Measurements from ENCODE around the gene CELF2.
"Not testable (repeated sequence)": the region's sequence is repeated elsewhere in the genome, so short reads cannot be mapped to it uniquely, and the experiment has no call there.

Gene CELF2

DNA sequence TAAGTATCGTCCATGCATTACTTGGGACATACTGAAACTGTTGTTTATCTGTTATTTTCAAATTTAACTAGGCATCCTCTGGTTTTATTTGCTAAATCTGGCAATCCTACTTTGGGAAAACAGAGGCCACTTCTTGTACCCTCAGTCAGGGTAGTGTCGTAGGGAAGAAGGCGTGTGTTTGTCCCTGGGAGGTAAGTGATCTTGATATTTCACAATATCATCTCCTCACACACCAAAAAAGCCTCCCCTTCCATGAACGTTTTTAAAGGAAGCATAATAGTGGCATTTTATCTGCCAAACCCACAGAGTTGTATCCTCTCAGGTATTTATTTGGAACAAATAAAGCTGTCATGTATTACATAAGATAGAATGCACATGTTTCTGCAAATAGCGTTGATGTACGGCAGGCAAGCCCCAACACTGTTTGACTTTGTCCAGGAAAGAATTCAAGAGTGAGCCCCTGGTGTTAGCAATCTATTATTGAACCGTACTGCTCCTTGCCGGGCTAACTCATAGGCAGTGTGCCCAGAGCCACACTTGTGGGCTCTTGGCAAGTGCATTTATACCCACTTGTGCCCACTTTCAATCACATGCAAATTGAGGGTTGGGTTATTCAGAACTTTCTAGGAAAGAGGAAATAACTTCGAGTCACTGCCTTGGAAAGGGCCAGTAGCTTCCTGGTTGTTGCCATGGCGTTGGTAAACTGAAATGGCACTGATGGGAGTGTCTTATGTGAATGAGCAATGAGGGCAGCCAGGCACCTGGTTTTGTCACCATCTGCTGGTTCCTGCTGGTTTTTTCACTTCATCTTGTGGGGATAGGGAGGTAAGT lies 327.8 kb downstream of the CELF2 start:
- Histone ChIP-seq H3K4me3 (ENCODE audit: low read depth in 1 of 5, low read length in 5 of 5) (peak overlapping the region in 1 of 5 donors; percentile 23), H3K27ac (ENCODE audit: low read depth, low read length) (no peak overlapping the region)

DNA sequence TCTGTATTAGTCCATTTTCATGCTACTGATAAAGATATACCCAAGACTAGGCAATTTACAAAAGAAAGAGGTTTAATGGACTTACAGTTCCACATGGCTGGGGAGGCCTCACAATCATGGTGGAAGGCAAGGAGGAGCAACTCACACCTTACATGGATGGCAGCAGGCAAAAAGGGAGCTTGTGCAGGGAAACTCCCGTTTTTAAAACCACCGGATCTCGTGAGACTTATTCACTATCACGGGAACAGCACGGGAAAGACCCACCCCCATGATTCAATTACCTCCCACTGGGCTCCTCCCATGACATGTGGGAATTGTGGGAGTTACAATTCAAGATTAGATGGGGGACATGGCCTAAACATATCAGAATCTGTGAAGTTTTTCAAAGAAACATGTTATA lies 329.9 kb downstream of the CELF2 start:
- H3K9me3 ChIP-seq (ENCODE audit: control insufficient read depth in 5 of 5, low read length in 5 of 5); H3K27me3 ChIP-seq (ENCODE audit: control insufficient read depth in 5 of 5, insufficient read depth in 4 of 5, low read length in 5 of 5); H3K9ac ChIP-seq (ENCODE audit: low read length in 5 of 5); H3K4me3 ChIP-seq (ENCODE audit: low read depth in 1 of 5, low read length in 5 of 5); H3K36me3 ChIP-seq (ENCODE audit: control insufficient read depth in 5 of 5, insufficient read depth in 5 of 5, low read length in 5 of 5); H3K27ac ChIP-seq (ENCODE audit: low read depth, low read length): not testable (repeated sequence)
- H3K4me1 ChIP-seq (ENCODE audit: control insufficient read depth in 5 of 5, insufficient read depth in 5 of 5, low read length in 5 of 5), result peaks cover 0 to 10% (median 0%) of the 10 kb centered on the region in 5 donors

More for the DNA sequence above, 327.8 kb downstream of the CELF2 start:
- peaks cover 0 to 10% (median 0%) of the 10 kb centered on the region in 5 donors for H3K4me1 ChIP-seq (ENCODE audit: control insufficient read depth in 5 of 5, insufficient read depth in 5 of 5, low read length in 5 of 5)
- no peaks in the 10 kb centered on the region for H3K27me3 ChIP-seq (ENCODE audit: control insufficient read depth in 5 of 5, insufficient read depth in 4 of 5, low read length in 5 of 5)
- H3K36me3 ChIP-seq (ENCODE audit: control insufficient read depth in 5 of 5, insufficient read depth in 5 of 5, low read length in 5 of 5), result no peaks in the 10 kb centered on the region
- H3K9me3 ChIP-seq (ENCODE audit: control insufficient read depth in 5 of 5, low read length in 5 of 5), result no peaks in the 10 kb centered on the region
- H3K9ac ChIP-seq (ENCODE audit: low read length in 5 of 5), result no peak overlapping the region

DNA sequence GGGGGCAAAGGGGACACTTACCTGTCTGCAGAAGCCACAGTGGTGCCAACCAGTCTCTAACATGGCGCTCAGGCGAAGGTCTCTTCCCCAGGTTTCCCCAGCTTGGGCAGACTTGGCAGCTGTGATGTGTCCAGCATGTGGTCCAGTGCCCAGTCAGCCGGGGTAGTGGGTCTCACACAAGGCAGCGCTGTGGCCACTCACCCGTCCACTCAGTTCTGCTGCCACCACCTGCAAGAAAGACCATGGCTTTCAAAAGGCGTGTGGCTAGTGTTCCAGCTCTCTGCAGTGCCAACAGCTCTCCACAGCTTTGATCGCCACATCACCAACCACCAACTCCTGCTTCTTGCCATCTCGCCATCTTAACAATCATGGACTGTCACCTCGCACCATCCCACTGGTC lies 334.1 kb downstream of the CELF2 start:
- H3K27ac ChIP-seq (ENCODE audit: low read depth, low read length), result no peak overlapping the region
- H3K36me3 ChIP-seq (ENCODE audit: control insufficient read depth in 5 of 5, insufficient read depth in 5 of 5, low read length in 5 of 5), result no peaks in the 10 kb centered on the region
- H3K9ac ChIP-seq (ENCODE audit: low read length in 5 of 5), result no peak overlapping the region
- no peaks in the 10 kb centered on the region for H3K27me3 ChIP-seq (ENCODE audit: control insufficient read depth in 5 of 5, insufficient read depth in 4 of 5, low read length in 5 of 5)
- no peak overlapping the region for H3K4me3 ChIP-seq (ENCODE audit: low read depth in 1 of 5, low read length in 5 of 5)
- H3K9me3 ChIP-seq (ENCODE audit: control insufficient read depth in 5 of 5, low read length in 5 of 5), result no peaks in the 10 kb centered on the region
- H3K4me1 ChIP-seq (ENCODE audit: control insufficient read depth in 5 of 5, insufficient read depth in 5 of 5, low read length in 5 of 5), result peaks cover 0 to 11% (median 9%) of the 10 kb centered on the region in 5 donors

DNA sequence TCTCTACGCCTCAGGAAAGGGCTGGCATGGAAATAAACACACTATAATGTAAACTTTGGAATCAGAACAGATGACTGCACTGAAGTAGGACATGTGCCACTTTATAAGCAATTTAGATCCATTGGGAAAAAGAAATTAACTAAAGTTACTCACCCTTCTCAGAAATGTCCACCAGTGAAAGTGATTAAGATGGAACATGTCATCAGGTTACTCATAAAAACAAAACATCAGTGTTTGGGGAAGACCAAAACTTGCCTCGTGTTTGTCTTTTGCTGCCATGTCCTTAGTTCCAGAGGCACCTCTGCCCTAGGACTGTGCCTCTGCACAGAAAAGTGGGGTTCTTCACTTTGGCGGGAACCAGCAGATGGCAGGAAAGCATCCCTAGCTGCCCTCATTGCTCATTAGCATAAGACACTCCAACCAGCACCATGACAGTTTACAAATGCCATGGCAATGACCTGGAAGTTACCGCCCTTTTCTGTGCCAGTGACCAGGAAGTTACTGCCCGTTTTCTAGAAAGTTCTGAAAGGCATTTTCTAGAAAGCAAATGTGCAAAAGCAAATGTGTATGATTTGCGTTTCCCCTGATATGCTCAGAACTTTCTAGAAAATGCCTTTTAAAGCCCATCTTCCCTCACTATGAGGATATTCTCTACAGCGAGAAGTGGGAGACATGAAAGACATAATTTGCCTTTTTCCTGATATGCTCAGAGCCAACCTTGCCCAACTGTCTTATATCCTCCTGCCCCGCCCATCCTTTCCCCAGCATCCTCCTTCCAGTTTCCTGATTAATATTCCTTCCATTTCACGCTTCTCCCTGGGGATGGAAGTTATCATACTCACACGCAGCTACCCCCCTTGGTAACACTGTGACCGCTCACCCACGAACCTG lies 335.6 kb downstream of the CELF2 start:
- H3K9me3 ChIP-seq (ENCODE audit: control insufficient read depth in 5 of 5, low read length in 5 of 5), result no peaks in the 10 kb centered on the region
- H3K4me1 ChIP-seq (ENCODE audit: control insufficient read depth in 5 of 5, insufficient read depth in 5 of 5, low read length in 5 of 5), result peaks cover 0 to 14% (median 11%) of the 10 kb centered on the region in 5 donors
- no peak overlapping the region for H3K27ac ChIP-seq (ENCODE audit: low read depth, low read length)
- H3K4me3 ChIP-seq (ENCODE audit: low read depth in 1 of 5, low read length in 5 of 5), result no peak overlapping the region
- H3K9ac ChIP-seq (ENCODE audit: low read length in 5 of 5), result no peak overlapping the region
- H3K27me3 ChIP-seq (ENCODE audit: control insufficient read depth in 5 of 5, insufficient read depth in 4 of 5, low read length in 5 of 5), result no peaks in the 10 kb centered on the region
- H3K36me3 ChIP-seq (ENCODE audit: control insufficient read depth in 5 of 5, insufficient read depth in 5 of 5, low read length in 5 of 5), result no peaks in the 10 kb centered on the region

DNA sequence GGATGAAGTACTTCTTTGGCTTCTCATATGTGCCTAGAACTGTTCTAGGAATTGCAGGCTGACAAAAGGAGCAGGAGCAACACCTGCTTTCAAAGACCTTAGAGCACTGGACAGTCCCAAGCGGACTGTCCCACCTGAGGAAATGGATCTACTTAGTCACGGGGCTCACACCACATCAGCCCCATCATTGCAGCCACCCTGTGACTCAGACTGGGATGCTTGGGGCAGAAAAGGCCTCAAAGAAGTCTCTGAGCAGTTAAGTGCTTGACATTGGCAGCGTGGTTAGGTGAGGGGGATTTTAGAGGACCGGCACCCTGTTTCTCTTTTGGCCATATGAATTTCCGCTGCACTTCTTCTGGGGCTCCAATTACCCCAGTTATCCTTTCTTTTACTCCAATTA lies 337.2 kb downstream of the CELF2 start:
- peaks cover 0 to 6% (median 3%) of the 10 kb centered on the region in 5 donors for H3K9me3 ChIP-seq (ENCODE audit: control insufficient read depth in 5 of 5, low read length in 5 of 5)
- H3K9ac ChIP-seq (ENCODE audit: low read length in 5 of 5), result no peak overlapping the region
- no peak overlapping the region for H3K27ac ChIP-seq (ENCODE audit: low read depth, low read length)
- H3K27me3 ChIP-seq (ENCODE audit: control insufficient read depth in 5 of 5, insufficient read depth in 4 of 5, low read length in 5 of 5), result no peaks in the 10 kb centered on the region
- H3K4me3 ChIP-seq (ENCODE audit: low read depth in 1 of 5, low read length in 5 of 5), result no peak overlapping the region
- peaks cover 0 to 14% (median 6%) of the 10 kb centered on the region in 5 donors for H3K4me1 ChIP-seq (ENCODE audit: control insufficient read depth in 5 of 5, insufficient read depth in 5 of 5, low read length in 5 of 5)
- H3K36me3 ChIP-seq (ENCODE audit: control insufficient read depth in 5 of 5, insufficient read depth in 5 of 5, low read length in 5 of 5), result no peaks in the 10 kb centered on the region

DNA sequence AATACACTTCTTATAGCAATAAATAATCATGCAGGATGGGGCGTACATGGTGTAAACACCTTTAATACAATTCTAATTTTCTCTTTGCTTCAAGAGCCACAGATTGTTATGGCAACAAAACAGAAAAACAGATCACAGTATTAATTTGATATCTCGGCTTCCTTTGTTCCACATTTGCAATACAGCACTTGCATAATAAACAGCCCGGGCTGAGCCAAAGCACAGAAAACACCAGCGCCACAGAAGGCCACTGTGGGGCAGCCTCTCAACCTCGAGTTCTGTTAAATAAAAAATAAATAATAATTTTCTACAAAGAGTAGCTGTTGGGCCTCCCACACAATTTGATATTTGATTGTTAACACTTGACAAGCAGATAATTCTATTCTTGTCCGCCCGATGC lies 337.9 kb downstream of the CELF2 start:
- Histone ChIP-seq H3K9me3 (ENCODE audit: control insufficient read depth in 5 of 5, low read length in 5 of 5) (peaks cover 0 to 6% (median 3%) of the 10 kb centered on the region in 5 donors), H3K27me3 (ENCODE audit: control insufficient read depth in 5 of 5, insufficient read depth in 4 of 5, low read length in 5 of 5) (no peaks in the 10 kb centered on the region), H3K4me1 (ENCODE audit: control insufficient read depth in 5 of 5, insufficient read depth in 5 of 5, low read length in 5 of 5) (peaks cover 0 to 14% (median 6%) of the 10 kb centered on the region in 5 donors), H3K27ac (ENCODE audit: low read depth, low read length) (no peak overlapping the region), H3K9ac (ENCODE audit: low read length in 5 of 5) (peak overlapping the region in 1 of 5 donors; percentile 22), H3K4me3 (ENCODE audit: low read depth in 1 of 5, low read length in 5 of 5) (no peak overlapping the region), H3K36me3 (ENCODE audit: control insufficient read depth in 5 of 5, insufficient read depth in 5 of 5, low read length in 5 of 5) (no peaks in the 10 kb centered on the region)

DNA sequence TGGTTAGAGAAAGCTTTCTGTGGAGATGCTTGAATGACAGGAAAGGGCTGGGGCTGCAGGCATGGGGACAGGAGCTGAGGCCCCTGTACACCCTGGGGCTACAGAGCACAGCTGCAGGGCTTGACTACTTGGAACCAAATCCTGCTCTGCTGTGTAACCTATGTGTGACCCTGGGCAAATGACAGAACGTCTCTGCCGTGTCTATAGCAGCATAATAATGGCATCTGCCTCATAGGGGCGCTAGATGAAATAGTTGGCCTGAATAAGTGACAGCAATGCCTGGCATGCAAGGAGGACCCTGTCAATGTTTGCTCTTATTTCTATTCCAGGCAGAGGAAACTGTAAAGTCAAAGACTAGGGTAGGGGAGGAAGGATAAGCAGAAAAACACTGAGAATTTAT lies 339.8 kb downstream of the CELF2 start:
- Histone ChIP-seq H3K36me3 (ENCODE audit: control insufficient read depth in 5 of 5, insufficient read depth in 5 of 5, low read length in 5 of 5) (no peaks in the 10 kb centered on the region), H3K27ac (ENCODE audit: low read depth, low read length) (no peak overlapping the region), H3K9ac (ENCODE audit: low read length in 5 of 5) (no peak overlapping the region), H3K9me3 (ENCODE audit: control insufficient read depth in 5 of 5, low read length in 5 of 5) (peaks cover 0 to 6% (median 3%) of the 10 kb centered on the region in 5 donors), H3K27me3 (ENCODE audit: control insufficient read depth in 5 of 5, insufficient read depth in 4 of 5, low read length in 5 of 5) (no peaks in the 10 kb centered on the region), H3K4me1 (ENCODE audit: control insufficient read depth in 5 of 5, insufficient read depth in 5 of 5, low read length in 5 of 5) (peaks cover 0 to 14% (median 6%) of the 10 kb centered on the region in 5 donors), H3K4me3 (ENCODE audit: low read depth in 1 of 5, low read length in 5 of 5) (no peak overlapping the region)

DNA sequence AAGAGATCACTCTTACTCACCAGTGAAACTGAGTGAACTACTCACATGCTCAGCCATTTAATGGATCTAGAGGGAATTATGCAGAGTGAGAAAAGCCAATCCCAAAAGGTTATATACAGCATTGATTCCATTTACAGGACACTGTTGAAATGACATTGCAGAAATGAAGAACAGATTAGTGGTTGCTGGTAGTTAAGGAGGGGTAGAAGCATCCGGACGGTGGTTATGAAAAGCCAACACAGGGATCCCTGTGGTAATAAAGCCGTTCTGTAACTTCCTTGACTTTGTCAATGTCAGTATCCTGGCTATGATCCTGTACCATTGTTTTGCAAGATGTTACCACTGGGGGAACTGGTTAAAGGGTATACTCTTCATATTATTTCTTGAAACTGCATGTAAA lies 340.3 kb downstream of the CELF2 start:
- no peaks in the 10 kb centered on the region for H3K27me3 ChIP-seq (ENCODE audit: control insufficient read depth in 5 of 5, insufficient read depth in 4 of 5, low read length in 5 of 5)

DNA sequence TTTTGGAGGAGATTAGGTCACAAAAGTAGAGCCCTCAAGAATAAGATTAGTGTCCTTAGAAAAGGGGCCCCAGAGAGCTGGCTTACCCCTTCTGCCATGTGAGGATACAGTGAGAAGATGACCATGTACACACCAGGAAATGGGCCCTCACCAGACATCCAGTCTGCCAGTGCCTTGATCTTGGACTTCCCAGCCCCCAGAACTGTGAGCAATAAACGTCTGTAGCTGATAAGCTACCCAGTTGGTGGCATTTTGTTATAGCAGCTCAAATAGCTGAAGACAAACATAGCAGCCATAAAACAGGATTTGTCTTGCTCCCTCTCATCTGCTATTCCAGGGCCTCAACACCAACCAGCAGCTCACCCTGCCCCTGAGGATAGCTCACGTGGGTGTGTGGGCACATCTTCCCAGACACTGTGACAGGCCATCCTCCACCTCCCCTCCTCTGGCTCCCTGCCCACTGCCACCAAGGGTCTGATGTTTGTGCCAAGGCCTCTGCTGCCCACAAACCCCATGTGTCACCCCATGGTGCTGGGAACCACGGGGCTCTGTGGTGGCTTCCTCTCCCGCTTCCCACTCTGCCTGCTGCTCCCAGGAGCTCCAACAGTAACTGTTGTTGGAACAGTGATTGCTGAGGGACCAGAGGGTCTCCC lies 341.4 kb downstream of the CELF2 start:
- H3K36me3 ChIP-seq (ENCODE audit: control insufficient read depth in 5 of 5, insufficient read depth in 5 of 5, low read length in 5 of 5), result no peaks in the 10 kb centered on the region
- no peak overlapping the region for H3K4me3 ChIP-seq (ENCODE audit: low read depth in 1 of 5, low read length in 5 of 5)
- H3K9me3 ChIP-seq (ENCODE audit: control insufficient read depth in 5 of 5, low read length in 5 of 5), result peaks cover 0 to 6% (median 3%) of the 10 kb centered on the region in 5 donors
- H3K27ac ChIP-seq (ENCODE audit: low read depth, low read length), result no peak overlapping the region
- no peaks in the 10 kb centered on the region for H3K27me3 ChIP-seq (ENCODE audit: control insufficient read depth in 5 of 5, insufficient read depth in 4 of 5, low read length in 5 of 5)
- no peak overlapping the region for H3K9ac ChIP-seq (ENCODE audit: low read length in 5 of 5)
- peaks cover 0 to 14% (median 9%) of the 10 kb centered on the region in 5 donors for H3K4me1 ChIP-seq (ENCODE audit: control insufficient read depth in 5 of 5, insufficient read depth in 5 of 5, low read length in 5 of 5)

More for the DNA sequence above, 340.3 kb downstream of the CELF2 start:
- no peak overlapping the region for H3K27ac ChIP-seq (ENCODE audit: low read depth, low read length)
- H3K36me3 ChIP-seq (ENCODE audit: control insufficient read depth in 5 of 5, insufficient read depth in 5 of 5, low read length in 5 of 5), result no peaks in the 10 kb centered on the region
- H3K4me1 ChIP-seq (ENCODE audit: control insufficient read depth in 5 of 5, insufficient read depth in 5 of 5, low read length in 5 of 5), result peaks cover 0 to 14% (median 6%) of the 10 kb centered on the region in 5 donors
- no peak overlapping the region for H3K4me3 ChIP-seq (ENCODE audit: low read depth in 1 of 5, low read length in 5 of 5)
- peaks cover 0 to 6% (median 3%) of the 10 kb centered on the region in 5 donors for H3K9me3 ChIP-seq (ENCODE audit: control insufficient read depth in 5 of 5, low read length in 5 of 5)
- no peak overlapping the region for H3K9ac ChIP-seq (ENCODE audit: low read length in 5 of 5)

Data from subcutaneous abdominal adipose tissue (tissue), 5 donors.